Tibial nerve (tissue), 4 donors: ENCODE measurements around the gene SNAI3. TPM values are rescaled to one million over a fixed set of nuclear protein-coding genes. Genes with fewer than 3 reads are reported as not detected.
A peak's percentile ranks its signal among the peaks of the same experiment; 100 is the strongest.

ENCODE experiments used
- DNase-seq, 2 donors: peaks; one replicate each; pipeline ENCODE4 v3.0.0-alpha.2; 2019; ENCODE audit warnings: low spot score in 2 of 2
- H3K27ac ChIP-seq, 4 donors: fragments of 200-600 bp; sonication (generic) in 3 of 4; one replicate each; pipeline ENCODE4 v1.5.1; 2017 to 2019; ENCODE audit warnings: mild to moderate bottlenecking in 1 of 4
- H3K27me3 ChIP-seq, 2 donors: fragments of 200-600 bp; sonication (generic) in 1 of 2; one replicate each; pipeline versions ENCODE4 v1.5.1 to v1.6.0; 2017 to 2019
- H3K36me3 ChIP-seq, 3 donors: fragments of 200-600 bp; sonication (generic); one replicate each; pipeline ENCODE4 v1.5.1; 2018 to 2019
- H3K4me1 ChIP-seq, 4 donors: fragments of 200-600 bp; sonication (generic) in 3 of 4; one replicate each; pipeline ENCODE4 v1.5.1; 2017 to 2019
- H3K4me3 ChIP-seq, 4 donors: fragments of 200-600 bp; sonication (generic) in 3 of 4; one replicate each; pipeline ENCODE4 v1.5.1; 2017 to 2019; ENCODE audit warnings: mild to moderate bottlenecking in 1 of 4, moderate library complexity in 1 of 4
- H3K9me3 ChIP-seq, 4 donors: fragments of 200-600 bp; sonication (generic) in 3 of 4; one replicate each; pipeline ENCODE4 v1.5.1; 2017 to 2019
- EP300 ChIP-seq, 2 donors: sonication (generic); formaldehyde crosslinking; IDR thresholded peaks; one replicate each; pipeline ENCODE4 v1.6.1; 2017; ENCODE audit warnings: antibody characterized with exemption in 2 of 2, mild to moderate bottlenecking in 1 of 2
- POLR2A ChIP-seq, 2 donors: fragments of 450-650 bp; IDR thresholded peaks; one replicate each; pipeline ENCODE4 v1.6.1; 2017; ENCODE audit warnings: antibody characterized with exemption in 2 of 2, mild to moderate bottlenecking in 2 of 2, moderate library complexity in 2 of 2
- whole genome bisulfite sequencing, 2 donors: methylation state at CpG; one replicate each; pipeline ENCODE4 v1.1.5; 2018; 5-methylcytosine and 5-hydroxymethylcytosine counted together
- total RNA-seq, 4 donors: library from RNA; depleted of rRNA; stranded (reverse); fragments of >200 nt; gene quantifications; one replicate each; pipeline ENCODE4 v1.1.0, GENCODE V29; 2016
- TF ChIP-seq, protein P1 (sequence below), 5 experiments: fragments of 200-600 bp in 3 of 5; fragments of 450-650 bp in 2 of 5; sonication (generic) in 3 of 5; IDR thresholded peaks; one replicate each; pipeline ENCODE4 v1.5.1; 2016 to 2019; ENCODE audit warnings: antibody characterized with exemption in 5 of 5, mild to moderate bottlenecking in 3 of 5, moderate library complexity in 2 of 5

SNAI3 gene
- total RNA-seq, 4 donors from 2014 or later: 0.87 to 1.2 (median 1.0) TPM

DNA sequence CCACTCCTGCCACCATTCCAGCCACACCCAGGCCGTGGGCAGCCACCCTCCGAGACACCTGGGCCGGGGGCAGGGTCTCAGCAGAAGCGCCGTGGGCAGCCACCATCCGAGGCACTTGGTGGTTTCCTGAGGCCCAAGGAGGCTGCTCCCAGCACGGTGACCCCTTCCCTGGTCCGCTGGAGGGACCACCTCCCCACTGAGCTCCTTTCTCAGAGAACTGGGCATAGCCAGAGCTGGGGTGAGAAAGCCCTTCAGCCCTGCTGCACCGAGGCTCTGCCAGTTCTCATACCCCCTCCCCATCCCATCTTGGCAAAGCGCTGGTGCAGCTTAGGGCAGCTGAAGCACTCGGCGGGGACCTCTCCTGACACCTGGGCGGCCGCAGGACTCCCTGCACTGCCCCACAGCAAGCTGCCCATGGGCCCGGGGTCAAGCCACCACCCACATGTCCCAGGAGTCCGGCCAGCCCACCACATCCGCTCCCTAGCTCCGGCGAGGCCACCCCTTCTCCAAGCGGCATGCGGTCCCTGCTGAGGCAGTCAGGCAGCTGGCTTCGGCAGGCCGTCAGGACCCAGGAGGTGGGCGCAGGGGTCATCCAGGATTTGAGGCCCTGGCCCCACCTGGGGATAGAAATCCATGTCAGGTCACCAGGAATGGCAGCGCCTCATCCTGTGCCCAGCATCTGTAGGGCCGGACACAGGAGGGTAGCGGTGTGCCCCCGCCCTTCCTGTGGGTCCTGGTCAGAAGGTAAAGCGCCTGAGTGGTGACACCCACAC is 34.1 kb downstream of the SNAI3 start:
- Histone ChIP-seq H3K27ac (peak overlapping the region in 3 of 4 donors; percentile 21 to 87 (median 78)), H3K27me3 (no peaks in the 10 kb centered on the region), H3K4me1 (peaks cover 0 to 27% (median 17%) of the 10 kb centered on the region in 4 donors), H3K4me3 (peak overlapping the region in 1 of 4 donors; percentile 66), H3K36me3 (peaks cover 0 to 62% (median 6%) of the 10 kb centered on the region in 3 donors), H3K9me3 (no peaks in the 10 kb centered on the region)
- DNase-seq: no peak
- TF ChIP-seq EP300 (IDR thresholded peaks at IDR 0.05) (no peak), POLR2A (IDR thresholded peaks at IDR 0.05) (no peak)
- TF ChIP-seq, protein P1, sequence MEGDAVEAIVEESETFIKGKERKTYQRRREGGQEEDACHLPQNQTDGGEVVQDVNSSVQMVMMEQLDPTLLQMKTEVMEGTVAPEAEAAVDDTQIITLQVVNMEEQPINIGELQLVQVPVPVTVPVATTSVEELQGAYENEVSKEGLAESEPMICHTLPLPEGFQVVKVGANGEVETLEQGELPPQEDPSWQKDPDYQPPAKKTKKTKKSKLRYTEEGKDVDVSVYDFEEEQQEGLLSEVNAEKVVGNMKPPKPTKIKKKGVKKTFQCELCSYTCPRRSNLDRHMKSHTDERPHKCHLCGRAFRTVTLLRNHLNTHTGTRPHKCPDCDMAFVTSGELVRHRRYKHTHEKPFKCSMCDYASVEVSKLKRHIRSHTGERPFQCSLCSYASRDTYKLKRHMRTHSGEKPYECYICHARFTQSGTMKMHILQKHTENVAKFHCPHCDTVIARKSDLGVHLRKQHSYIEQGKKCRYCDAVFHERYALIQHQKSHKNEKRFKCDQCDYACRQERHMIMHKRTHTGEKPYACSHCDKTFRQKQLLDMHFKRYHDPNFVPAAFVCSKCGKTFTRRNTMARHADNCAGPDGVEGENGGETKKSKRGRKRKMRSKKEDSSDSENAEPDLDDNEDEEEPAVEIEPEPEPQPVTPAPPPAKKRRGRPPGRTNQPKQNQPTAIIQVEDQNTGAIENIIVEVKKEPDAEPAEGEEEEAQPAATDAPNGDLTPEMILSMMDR (IDR thresholded peaks at IDR 0.05): no peak
- 78 to 87% methylated on average over 9 to 13 of the region's 29 CpGs for WGBS, 2 donors

DNA sequence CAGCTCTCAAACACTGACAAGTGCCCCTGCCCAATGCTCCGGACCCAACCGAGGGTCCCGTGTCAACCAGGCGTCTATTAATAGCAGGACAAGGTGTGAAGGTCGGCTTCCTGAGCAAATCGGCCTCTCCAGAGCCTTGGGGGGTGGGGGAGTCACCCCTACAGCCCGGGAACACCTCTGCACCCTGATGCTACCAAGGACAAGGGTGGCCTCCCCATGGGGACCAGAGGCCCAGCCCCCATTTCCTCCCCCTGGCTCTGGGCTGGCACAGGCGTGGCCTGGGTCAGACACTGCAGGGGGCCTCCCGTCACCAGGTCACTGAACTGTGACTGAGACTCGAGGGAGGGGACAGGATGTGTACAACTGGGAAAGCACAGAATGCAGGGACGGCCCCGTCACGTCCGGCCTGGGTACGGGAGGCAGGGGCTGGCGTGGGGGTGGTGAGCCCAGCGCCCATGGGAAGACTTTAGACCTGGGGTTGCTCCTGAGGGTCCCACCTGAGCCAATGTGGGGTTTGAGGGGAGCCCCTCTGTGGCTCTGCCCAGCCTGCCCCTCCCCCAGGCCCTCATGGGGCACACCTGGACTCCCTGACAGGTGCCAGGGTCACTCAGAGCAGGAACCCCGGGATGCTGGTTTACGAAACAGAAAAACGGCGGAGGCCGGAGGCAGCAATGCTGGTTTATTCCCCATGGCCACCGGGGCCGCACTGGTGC is 34.9 kb downstream of the SNAI3 start:
- 36 to 70% methylated on average over 16 to 24 of the region's 24 CpGs for WGBS, 2 donors
- H3K36me3 ChIP-seq: peaks cover 0 to 62% (median 6%) of the 10 kb centered on the region in 3 donors
- peak overlapping the region; percentile 40 to 71 (median 67) for H3K4me3 ChIP-seq
- DNase-seq: no peak
- H3K9me3 ChIP-seq: no peaks in the 10 kb centered on the region
- peak overlapping the region in 3 of 4 donors; percentile 44 to 87 (median 78) for H3K27ac ChIP-seq
- peaks cover 0 to 27% (median 17%) of the 10 kb centered on the region in 4 donors for H3K4me1 ChIP-seq
- TF ChIP-seq POLR2A (IDR thresholded peaks at IDR 0.05) (no peak), EP300 (IDR thresholded peaks at IDR 0.05) (no peak)
- TF ChIP-seq, protein P1 (IDR thresholded peaks at IDR 0.05): no peak
- H3K27me3 ChIP-seq: no peaks in the 10 kb centered on the region

DNA sequence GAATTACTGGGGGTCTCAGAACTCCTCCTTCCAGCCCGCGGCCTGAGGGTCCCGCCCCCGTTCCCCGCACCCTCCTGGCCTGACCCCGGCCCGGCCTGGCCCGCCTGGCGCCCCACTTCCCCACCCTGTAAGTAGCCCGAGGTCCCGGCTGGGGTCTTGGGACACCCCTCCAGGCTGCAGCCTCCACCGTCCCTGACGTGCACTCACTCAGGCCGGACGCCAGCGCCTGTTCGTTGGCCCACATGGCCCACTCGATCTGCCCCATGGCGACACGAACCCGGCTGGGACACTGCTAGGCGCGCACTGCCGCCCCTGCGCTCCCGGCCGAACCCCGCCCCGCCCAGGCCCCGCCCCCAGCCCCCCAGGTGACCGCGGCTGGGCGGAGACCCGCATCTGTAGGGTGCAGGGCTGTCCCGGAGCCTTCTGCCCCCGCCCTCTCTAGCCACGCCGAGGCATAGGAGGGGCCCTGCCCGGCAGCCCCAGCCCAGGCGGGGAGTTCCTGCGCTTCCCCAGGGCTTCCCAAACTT is 35.5 kb downstream of the SNAI3 start, which contains the start of gene CYBA:
Gene CYBA, minus strand, starts transcription at position 305 of the 527 bp plus-strand sequence. Its CDS starts 40 bp downstream, at position 265.
- peaks cover 0 to 27% (median 17%) of the 10 kb centered on the region in 4 donors for H3K4me1 ChIP-seq
- DNase-seq: peak; percentile 31 to 47
- H3K36me3 ChIP-seq: peaks cover 0 to 62% (median 6%) of the 10 kb centered on the region in 3 donors
- WGBS, 2 donors: 2 to 4% methylated on average over 19 to 29 of the region's 41 CpGs
- H3K9me3 ChIP-seq: no peaks in the 10 kb centered on the region
- no peaks in the 10 kb centered on the region for H3K27me3 ChIP-seq
- peak within 1 kb of the TSS; percentile 40 to 71 (median 67) for H3K4me3 ChIP-seq
- TF ChIP-seq EP300 (IDR thresholded peaks at IDR 0.05) (no peak), POLR2A (IDR thresholded peaks at IDR 0.05) (peak in 1 of 2 donors; percentile 34)
- TF ChIP-seq, protein P1 (IDR thresholded peaks at IDR 0.05): no peak
- peak within 1 kb of the TSS in 3 of 4 donors; percentile 70 to 87 (median 78) for H3K27ac ChIP-seq

DNA sequence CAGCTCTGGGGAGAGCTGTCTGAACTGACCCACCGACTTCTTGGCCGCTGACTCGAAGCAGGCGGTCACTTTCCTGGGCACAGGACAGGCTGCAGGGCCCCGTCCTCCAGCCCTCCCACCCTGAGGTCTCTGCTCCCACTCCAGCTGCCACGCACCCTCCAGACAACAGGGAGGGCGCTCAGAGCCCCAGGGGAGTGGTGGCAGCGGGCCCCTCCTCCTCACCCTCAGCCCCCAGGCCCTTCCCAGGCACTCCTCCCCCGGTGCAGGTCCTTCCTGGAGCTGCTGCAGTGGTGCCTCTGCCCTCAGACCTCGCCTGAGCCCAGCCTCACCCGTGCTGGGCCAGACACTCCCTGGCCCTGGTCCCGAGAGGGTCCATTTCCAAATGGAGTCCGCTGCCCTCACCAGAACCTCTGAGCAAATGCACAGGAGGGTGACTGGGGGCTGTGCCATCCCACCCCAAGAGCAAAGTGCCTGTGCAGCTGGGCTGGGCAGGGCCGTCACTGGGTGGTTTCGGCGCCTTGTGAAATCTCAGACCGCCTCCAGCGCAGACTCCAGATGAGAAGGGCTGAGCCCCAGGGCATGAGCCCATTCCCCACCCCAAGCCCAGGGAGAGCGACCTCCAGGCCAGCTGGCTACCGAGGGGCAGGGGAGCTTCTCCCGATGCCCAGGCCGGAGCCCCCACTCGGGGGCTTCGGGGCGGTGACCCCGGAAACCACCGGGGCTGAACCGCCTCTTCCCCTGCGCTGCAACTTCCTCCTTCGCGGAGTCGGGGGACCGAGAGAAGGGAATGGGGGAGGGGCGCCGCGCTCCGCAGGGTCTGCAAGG is 36.2 kb downstream of the SNAI3 start:
- no peaks in the 10 kb centered on the region for H3K27me3 ChIP-seq
- peak overlapping the region; percentile 40 to 71 (median 67) for H3K4me3 ChIP-seq
- no peak for DNase-seq
- peaks cover 0 to 27% (median 17%) of the 10 kb centered on the region in 4 donors for H3K4me1 ChIP-seq
- TF ChIP-seq, protein P1 (IDR thresholded peaks at IDR 0.05): peak in 1 of 5 experiments; percentile 11
- TF ChIP-seq POLR2A (IDR thresholded peaks at IDR 0.05): no peak
- H3K36me3 ChIP-seq: peaks cover 0 to 62% (median 6%) of the 10 kb centered on the region in 3 donors
- WGBS, 2 donors: 0 to 21% methylated on average over 6 to 13 of the region's 37 CpGs
- no peaks in the 10 kb centered on the region for H3K9me3 ChIP-seq
- peak overlapping the region in 3 of 4 donors; percentile 70 to 87 (median 78) for H3K27ac ChIP-seq
